ENCODE measurements around the gene PGD. TPM values are rescaled to one million over a fixed set of nuclear protein-coding genes. Genes with fewer than 3 reads are reported as not detected.
"Not testable (repeated sequence)": the region's sequence is repeated elsewhere in the genome, so short reads cannot be mapped to it uniquely, and the experiment has no call there.

PGD gene
- total RNA-seq, 4 donors from 2014 or later = 22.9 to 109 (median 44.2) TPM

DNA sequence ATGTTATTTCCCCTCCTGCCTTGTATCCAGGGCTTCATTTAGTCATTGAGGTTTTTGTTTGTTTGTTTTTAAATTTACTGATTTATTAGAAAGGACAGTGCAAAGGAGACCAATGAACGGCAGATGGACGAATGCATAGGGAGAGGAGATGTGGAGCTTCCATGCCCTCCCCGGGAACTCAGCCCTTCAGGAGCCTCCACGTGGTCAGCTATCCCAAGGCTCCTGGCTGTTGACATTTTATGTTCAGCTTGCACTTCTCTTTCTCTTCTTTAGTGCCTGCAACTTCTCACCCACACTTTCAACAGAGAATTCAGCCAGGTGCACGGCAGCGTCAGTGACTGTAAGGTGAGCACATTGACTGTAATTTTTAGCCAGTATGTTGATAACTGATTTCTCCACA, 30.7 kb upstream of the PGD start:
- TF ChIP-seq POLR2AphosphoS5 (IDR thresholded peaks at IDR 0.05) (no peak), POLR2A (IDR thresholded peaks at IDR 0.05) (no peak), EP300 (IDR thresholded peaks at IDR 0.05) (no peak)
- TF ChIP-seq, protein P1, sequence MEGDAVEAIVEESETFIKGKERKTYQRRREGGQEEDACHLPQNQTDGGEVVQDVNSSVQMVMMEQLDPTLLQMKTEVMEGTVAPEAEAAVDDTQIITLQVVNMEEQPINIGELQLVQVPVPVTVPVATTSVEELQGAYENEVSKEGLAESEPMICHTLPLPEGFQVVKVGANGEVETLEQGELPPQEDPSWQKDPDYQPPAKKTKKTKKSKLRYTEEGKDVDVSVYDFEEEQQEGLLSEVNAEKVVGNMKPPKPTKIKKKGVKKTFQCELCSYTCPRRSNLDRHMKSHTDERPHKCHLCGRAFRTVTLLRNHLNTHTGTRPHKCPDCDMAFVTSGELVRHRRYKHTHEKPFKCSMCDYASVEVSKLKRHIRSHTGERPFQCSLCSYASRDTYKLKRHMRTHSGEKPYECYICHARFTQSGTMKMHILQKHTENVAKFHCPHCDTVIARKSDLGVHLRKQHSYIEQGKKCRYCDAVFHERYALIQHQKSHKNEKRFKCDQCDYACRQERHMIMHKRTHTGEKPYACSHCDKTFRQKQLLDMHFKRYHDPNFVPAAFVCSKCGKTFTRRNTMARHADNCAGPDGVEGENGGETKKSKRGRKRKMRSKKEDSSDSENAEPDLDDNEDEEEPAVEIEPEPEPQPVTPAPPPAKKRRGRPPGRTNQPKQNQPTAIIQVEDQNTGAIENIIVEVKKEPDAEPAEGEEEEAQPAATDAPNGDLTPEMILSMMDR (IDR thresholded peaks at IDR 0.05) = no peak
- no peak overlapping the region for H3K27ac ChIP-seq
- H3K36me3 ChIP-seq = peaks cover 0 to 99% of the 10 kb centered on the region in 2 donors
- H3K27me3 ChIP-seq = no peaks in the 10 kb centered on the region
- ATAC-seq = no peak
- no peaks in the 10 kb centered on the region for H3K4me1 ChIP-seq
- 76 to 83% methylated on average over 6 of the region's 6 CpGs for WGBS, 2 donors (ENCODE audit: low coverage in 1 of 2)
- no peaks in the 10 kb centered on the region for H3K9me3 ChIP-seq
- H3K4me3 ChIP-seq = no peak overlapping the region

DNA sequence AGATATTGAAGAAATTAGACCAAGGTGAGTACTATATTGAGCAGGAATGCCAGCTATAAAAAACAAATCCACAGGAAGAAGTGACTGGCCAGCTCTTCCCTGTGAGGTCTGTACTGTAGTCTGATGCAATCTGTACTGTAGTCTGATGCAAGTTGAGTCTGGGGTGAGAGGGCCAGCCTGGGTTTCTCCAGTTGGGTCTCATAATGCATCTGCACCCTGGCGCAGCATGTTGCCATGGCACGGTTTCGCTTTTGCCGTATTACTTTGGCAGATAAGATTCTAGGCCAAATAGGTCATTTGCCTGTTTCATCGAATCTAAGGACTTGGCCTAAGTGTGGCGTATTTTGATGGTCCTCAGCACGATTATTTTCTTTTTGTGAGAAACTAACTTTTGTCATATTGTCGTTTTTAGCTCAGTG, 24.4 kb upstream of the PGD start:
- peaks cover 0 to 95% of the 10 kb centered on the region in 2 donors for H3K36me3 ChIP-seq
- no peak for TF ChIP-seq POLR2AphosphoS5 (IDR thresholded peaks at IDR 0.05)
- no peak for TF ChIP-seq EP300 (IDR thresholded peaks at IDR 0.05)
- TF ChIP-seq, protein P1 (IDR thresholded peaks at IDR 0.05) = no peak
- no peak for TF ChIP-seq POLR2A (IDR thresholded peaks at IDR 0.05)
- H3K4me3 ChIP-seq = no peak overlapping the region
- H3K27me3 ChIP-seq = no peaks in the 10 kb centered on the region
- WGBS, 2 donors (ENCODE audit: low coverage in 1 of 2) = 83 to 84% methylated on average over 4 to 8 of the region's 8 CpGs
- ATAC-seq = no peak
- no peak overlapping the region for H3K27ac ChIP-seq
- H3K4me1 ChIP-seq = peaks cover 0 to 11% (median 0%) of the 10 kb centered on the region in 3 donors
- no peaks in the 10 kb centered on the region for H3K9me3 ChIP-seq

DNA sequence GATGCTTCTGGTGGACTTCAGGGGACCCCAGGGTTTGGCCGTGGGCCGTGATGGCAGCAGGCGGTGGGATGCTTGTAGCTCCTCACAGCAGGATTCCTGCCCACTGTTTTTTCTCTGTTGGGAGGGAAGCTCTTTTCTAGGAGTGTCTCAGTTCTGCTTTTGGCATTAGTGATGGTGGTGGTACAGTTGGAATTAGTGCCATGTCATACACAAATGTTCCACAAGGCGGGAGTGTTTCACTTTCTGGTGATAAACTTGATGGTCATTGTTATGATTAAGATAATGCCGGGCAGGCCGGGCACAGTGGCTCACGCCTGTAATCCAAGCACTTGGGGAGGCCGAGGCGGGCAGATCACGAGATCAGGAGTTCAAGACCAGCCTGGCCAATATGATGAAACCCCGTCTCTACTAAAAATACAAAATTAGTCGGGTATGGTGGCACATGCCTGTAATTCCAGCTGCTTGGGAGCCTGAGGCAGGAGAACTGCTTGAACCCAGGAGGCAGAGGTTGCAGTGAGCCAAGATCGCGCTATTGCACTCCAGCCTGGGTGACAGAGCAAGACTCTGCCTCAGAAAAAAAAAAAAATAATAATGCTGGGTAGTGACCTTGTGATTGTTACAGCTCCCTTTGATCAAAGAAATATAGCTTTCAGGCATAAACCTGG, 21.4 kb upstream of the PGD start:
- H3K9me3 ChIP-seq, H3K4me3 ChIP-seq, H3K27me3 ChIP-seq: not testable (repeated sequence)
- Histone ChIP-seq H3K27ac (peak overlapping the region; percentile 11 to 80 (median 74)), H3K36me3 (peaks cover 0 to 79% of the 10 kb centered on the region in 2 donors), H3K4me1 (peaks cover 0 to 22% (median 0%) of the 10 kb centered on the region in 3 donors)
- ATAC-seq = peak; percentile 79
- 18 to 33% methylated on average over 4 to 14 of the region's 14 CpGs for WGBS, 2 donors (ENCODE audit: low coverage in 1 of 2)
- TF ChIP-seq POLR2AphosphoS5 (IDR thresholded peaks at IDR 0.05) = peak; percentile 47
- TF ChIP-seq, protein P1 (IDR thresholded peaks at IDR 0.05) = peak; percentile 62 to 90 (median 86)

DNA sequence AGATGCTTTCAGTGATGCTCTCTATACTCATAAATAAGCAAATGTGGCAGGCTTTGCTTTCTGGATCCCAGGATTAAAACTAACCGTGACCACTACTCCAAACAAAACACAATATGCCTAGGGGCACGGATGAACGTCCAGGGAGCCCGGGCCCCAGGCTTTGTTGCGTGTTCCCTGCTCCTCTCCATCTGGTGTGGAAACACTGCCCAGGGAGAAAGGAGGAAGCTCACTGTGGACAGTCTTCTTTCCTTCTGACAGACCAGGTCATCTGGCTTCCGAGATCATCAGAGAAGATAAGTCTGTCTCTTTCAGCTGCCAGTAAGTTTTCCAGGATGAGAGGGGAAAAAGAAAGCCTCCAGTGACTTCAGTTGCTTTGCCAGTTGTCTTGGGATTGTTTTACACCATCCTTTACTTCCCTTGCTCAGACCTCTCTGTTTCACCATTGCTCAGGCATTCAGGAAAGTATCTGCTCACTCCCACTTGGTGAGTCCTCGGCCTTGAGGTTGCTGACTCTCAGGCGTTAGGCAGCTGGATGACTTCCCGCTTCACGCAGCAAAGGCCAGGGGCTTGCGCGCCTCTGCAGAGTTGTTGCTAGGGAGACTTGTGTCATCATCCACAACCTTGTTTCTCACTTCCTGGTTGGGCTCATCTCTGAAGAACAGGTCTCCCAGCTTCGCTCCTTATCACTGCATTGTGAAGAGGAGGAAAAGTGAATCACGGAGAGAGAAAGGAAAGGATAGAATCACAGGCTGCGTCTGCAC, 20.6 kb upstream of the PGD start:
- Histone ChIP-seq H3K4me3 (no peak overlapping the region), H3K27ac (peak overlapping the region; percentile 11 to 80 (median 74)), H3K4me1 (peaks cover 0 to 22% (median 0%) of the 10 kb centered on the region in 3 donors), H3K36me3 (peaks cover 0 to 71% of the 10 kb centered on the region in 2 donors), H3K9me3 (no peaks in the 10 kb centered on the region), H3K27me3 (no peaks in the 10 kb centered on the region)
- WGBS, 2 donors (ENCODE audit: low coverage in 1 of 2) = 72 to 80% methylated on average over 3 to 10 of the region's 15 CpGs
- TF ChIP-seq, protein P1 (IDR thresholded peaks at IDR 0.05) = no peak
- no peak for TF ChIP-seq EP300 (IDR thresholded peaks at IDR 0.05)
- TF ChIP-seq POLR2AphosphoS5 (IDR thresholded peaks at IDR 0.05) = no peak
- no peak for TF ChIP-seq POLR2A (IDR thresholded peaks at IDR 0.05)
- ATAC-seq = peak; percentile 45

All from gastroesophageal sphincter (tissue), 4 donors.